GM18909 (cell line): Measurements from ENCODE around the gene CTNNAL1.

Experiments used
- ATAC-seq: cut with Tn5 transposase; IDR thresholded peaks from one replicate; pipeline ENCODE4 v1.9.1; 2021; ENCODE audit warnings: mild to moderate bottlenecking; ENCODE audit not compliant: unreplicated experiment, poor library complexity

Gene CTNNAL1

GRCh38 chr9:108894225-108894997 lies 118.9 kb downstream of the CTNNAL1 start:
- no peak for ATAC-seq
